ENCODE data around the gene TEX10. TPM values are rescaled to one million over a fixed set of nuclear protein-coding genes. Genes with fewer than 3 reads are reported as not detected.

The TEX10 gene
- 38.2 and 54.7 TPM in 2 replicates for total RNA-seq

DNA sequence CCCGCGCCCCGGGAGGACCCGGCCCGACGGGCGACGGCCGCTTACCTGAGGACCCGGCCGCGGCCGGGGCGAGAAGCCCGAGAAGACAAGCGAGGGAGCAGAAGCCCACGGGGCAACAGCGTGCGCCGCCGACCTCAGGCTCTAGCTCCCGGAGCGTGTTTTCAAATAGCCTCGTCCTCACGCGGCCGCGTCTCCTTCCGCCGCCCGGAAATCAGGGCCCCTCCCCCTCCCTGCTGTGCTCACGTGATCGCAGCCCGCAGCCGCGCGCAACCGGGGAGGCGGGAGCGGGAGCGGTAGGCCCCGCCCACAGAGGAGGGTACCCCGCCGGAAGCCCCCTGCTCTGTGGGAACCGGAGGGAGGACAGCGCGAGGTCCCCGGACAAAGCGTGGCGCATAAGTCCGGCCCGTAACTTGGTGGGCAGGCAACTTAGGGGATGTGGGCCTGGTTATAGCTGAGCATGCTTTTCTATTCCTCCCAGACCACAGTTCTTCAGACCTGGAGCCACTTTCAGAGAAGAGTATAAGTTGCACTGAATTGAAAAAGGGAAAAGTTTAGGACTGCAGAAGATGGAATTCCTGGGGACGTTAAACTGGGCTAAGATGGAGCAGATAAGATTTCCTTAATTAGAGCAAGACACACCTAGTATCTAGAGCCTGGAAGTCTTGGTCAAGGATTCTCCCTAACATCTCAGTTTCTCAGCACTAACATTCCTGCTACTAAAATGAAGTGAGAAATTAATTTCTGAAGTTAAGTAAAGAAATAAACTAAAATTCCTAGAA is at the start of gene TEX10:
TSS of gene TEX10 (minus strand) at position 216 of the 779 bp plus-strand sequence. CDS start 3,579 bp downstream, outside the sequence.

Other genes starting within 250 kb of the TEX10 start
- gene MSANTD3, start 74.2 kb upstream of the TEX10 start, total RNA-seq, result 73.9 and 77.4 TPM in 2 replicates
- gene TMEFF1, start 120.2 kb upstream of the TEX10 start, total RNA-seq, result under 0.01 and 0.78 TPM in 2 replicates
- gene CAVIN4, start 225.1 kb upstream of the TEX10 start, total RNA-seq, result 0.37 and 0.78 TPM in 2 replicates